Measurements from ENCODE around the gene PLK4.
"Not testable (repeated sequence)": the region's sequence is repeated elsewhere in the genome, so short reads cannot be mapped to it uniquely, and the experiment has no call there.

The PLK4 gene

DNA sequence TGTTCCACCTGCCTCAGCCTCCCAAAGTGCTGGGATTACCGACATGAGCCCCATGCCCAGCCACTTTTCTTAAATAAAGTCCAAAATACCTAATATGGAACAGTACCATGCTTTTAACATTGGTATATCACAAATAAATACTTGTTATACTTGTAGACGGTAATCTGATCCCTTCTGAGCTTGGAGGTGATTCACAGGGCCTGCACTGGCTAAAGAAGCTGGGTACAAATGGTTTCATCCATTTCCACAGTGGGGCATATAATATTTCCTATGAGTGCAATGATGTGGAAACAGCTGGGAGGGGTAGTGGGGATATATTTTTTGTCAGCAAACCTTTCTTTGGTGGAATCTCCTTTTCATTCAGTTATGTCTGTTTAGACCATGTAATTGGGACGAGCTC lies 35.8 kb downstream of the PLK4 start:
- DNase-seq (ENCODE audit: low spot score): no peak

DNA sequence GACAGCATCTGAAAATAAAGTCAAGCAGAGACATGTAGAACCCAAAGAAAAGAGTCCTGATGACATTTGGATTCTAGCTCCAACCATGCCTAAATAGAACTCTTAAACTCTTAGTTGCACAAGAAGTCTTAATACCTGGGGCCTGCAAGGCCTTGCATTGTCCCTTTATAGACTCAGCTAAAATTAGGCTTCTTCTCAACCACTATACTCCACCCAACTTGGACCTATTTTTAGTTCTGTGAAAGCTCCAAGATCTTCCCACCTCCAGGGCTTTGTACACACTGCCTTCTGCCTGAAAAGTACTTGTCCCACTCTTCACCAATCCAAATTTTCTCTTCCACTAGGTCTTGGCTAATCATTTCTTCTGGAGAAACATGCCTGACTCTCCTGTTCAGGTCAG lies 36.5 kb downstream of the PLK4 start:
- DNase-seq (ENCODE audit: low spot score): no peak

DNA sequence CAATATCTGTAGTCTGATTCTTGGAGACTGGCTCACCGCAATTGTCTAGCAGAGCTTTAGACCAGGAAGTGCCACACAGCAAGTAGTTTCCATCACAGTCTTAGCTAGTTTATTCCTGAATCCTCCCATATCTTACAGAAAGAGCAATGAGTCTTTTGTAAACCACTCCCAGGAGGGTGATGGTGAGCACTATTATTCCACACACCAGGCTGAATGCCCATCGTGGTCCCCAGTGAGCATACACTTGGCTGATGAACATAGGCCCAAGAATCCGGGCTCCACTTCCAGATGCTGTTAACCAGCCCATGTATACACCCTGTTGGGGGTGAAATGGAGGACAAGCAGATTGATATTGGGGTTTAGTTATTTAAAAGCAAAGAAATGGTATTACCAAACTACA lies 39.8 kb downstream of the PLK4 start:
- DNase-seq (ENCODE audit: low spot score): no peak

DNA sequence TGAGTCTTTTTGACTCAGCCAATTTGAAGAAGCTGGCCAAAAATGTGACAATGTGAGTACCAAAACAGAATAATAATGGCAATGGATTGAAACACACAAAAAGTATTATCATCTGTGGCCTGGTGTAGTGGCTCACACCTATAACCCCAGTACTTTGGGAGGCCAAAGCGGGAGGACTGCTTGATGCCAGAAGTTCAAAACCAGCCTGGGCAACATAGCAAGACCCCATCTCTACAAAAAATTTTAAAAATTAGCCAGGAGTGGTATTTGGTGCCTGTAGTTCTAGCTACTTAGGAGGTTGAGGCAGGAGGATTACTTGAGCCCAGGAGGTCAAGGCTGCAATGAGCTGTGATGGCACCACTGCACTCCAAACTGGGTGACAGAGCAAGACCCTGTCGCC lies 41.5 kb downstream of the PLK4 start:
- no peak for DNase-seq (ENCODE audit: low spot score)

DNA sequence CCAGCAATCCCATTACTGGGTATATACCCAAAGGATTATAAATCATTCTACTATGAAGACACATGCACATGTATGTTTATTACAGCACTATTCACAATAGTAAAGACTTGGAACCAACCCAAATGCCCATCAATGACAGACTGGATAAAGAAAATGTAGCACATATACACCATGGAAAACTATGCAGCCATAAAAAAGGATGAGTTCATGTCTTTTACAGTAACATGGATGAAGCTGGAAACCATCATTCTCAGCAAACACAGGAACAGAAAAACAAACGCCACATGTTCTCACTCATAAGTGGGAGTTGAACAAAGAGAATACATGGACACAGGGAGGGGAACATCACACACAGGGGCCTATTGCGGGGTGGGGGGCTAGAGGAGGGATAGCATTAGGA lies 45.0 kb downstream of the PLK4 start:
- not testable (repeated sequence) for DNase-seq (ENCODE audit: low spot score)

DNA sequence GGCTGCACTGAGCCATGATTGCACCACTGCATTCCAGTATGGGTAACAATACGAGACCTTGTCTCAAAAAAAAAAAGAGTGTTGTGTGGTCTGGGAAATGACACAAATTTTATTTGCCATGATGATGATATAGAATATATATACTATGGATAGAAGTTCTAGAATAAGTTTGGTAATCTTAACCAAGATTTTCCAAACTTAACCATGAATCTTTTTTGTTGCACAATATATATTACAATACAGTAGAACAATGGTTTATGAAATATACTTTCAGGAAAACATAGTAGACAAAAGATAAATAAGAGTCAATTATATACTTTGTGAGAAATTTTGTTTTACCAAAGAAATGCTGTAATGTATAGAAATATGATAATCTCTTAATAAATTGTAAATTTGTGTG lies 49.5 kb downstream of the PLK4 start:
- DNase-seq (ENCODE audit: low spot score): no peak

DNA sequence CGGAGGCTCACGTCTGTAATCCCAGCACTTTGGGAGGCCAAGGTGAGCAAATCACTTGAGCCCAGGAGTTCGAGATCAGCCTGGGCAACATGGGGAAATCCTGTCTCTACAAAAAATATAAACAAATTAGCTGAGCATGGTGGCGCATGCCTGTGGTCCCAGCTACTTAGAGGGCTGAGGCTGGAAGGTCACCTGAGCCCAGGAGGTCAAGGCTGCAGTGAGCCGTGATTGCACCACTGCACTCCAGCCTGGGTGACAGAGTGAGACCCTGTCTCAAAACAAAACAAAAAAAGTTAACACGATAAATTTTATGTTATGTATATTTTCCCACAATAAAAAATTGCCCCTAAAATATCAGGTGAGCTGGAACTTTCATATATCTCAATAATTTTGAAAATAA lies 51.1 kb downstream of the PLK4 start:
- not testable (repeated sequence) for DNase-seq (ENCODE audit: low spot score)

DNA sequence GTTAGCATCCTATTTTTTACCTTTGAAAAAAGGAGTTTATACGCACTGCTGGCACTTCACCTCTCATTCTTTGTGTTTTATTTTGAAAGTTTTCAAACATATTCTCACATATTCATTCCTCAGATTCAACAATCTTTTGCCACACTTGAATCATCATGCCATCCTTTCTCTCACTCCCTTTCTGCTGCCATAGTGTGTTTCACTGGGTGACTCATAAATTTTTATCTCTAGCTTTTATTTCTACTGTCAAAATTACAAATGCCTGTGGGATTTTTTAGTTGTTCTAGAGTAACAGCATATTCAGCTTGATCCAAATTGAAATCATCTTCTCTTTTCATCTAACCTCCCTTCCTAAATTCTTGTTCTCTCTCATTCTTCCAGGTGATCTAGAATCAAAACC lies 56.3 kb downstream of the PLK4 start:
- no peak for DNase-seq (ENCODE audit: low spot score)
